ENCODE measurements around the gene NFXL1.

NFXL1 gene

DNA sequence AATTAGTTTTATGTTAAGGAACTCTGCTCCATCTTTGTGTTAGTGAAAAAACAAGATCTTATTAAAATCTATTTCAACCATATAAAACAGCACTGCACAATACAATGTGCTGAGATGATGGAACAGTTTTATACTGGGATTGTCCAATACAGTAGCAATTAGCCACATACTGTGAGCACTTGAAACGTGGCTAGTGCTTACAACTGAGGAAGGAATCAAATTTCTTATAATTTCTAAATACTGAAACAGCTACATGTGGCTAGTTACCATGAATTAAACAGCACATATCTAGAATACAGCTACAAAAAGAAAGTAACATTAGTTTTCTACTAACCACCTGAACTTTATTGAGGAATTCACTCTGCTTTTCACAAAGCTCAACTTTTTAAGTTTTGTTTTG is 14.7 kb downstream of the NFXL1 start:
- DNase-seq (ENCODE audit: low read depth in 2 of 2, low spot score in 1 of 2) = no peak

DNA sequence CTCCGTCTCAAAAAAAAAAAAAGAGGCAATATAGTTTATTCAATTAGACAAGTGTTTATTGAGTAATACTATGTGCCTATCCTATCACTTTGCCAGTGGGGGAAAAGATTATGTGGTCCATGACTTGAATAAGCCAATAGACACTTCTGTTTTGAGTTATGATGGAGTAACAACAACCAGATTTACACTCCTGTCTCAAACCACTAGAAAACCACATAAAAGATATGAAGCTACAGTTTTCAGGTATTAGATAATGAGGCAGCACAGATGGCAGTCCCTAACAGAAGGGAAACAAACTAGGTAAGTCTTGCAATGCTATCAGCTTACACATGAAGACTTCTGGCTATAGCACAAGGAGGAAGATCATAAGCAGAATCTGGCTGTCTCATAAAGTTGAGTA is 22.5 kb downstream of the NFXL1 start:
- DNase-seq (ENCODE audit: low read depth in 2 of 2, low spot score in 1 of 2) = no peak

DNA sequence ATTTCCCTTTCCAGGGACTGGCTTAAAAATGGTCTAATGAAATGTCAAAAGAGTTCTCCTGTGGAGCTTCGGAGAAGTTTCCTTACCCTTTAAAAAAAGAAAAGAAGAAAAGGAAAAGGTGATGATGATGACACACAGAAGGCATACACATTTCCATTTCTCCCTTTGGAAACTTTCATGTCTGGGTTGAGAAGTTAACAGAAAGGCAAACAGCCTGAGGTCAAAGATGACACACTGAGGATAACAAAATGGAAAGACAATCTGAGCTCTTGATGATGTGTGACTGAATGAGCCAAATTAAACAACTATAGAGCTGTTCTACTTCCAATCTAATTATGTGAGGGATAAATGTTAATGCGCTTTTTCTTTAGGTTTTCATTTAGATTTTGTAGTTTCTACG is 32.2 kb downstream of the NFXL1 start:
- no peak for DNase-seq (ENCODE audit: low read depth in 2 of 2, low spot score in 1 of 2)

DNA sequence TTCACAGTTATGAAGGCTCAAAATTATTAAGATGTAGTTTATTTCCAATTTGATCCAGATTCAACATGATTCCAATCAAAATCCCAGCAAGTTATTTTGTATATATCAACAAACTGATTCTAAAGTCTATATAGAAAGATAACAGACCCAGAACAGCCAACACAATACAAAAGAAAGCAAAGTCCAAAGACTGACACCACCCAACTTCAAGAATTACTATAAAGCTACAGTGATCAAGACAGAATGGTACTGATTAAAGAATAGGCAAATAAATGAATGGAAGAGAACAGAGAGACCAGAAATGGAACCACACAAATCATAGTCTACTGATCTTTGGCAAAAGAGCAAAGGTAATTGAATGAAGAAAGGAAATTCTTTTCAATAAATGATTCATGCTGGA is 34.9 kb downstream of the NFXL1 start:
- DNase-seq (ENCODE audit: low read depth in 2 of 2, low spot score in 1 of 2) = no peak

DNA sequence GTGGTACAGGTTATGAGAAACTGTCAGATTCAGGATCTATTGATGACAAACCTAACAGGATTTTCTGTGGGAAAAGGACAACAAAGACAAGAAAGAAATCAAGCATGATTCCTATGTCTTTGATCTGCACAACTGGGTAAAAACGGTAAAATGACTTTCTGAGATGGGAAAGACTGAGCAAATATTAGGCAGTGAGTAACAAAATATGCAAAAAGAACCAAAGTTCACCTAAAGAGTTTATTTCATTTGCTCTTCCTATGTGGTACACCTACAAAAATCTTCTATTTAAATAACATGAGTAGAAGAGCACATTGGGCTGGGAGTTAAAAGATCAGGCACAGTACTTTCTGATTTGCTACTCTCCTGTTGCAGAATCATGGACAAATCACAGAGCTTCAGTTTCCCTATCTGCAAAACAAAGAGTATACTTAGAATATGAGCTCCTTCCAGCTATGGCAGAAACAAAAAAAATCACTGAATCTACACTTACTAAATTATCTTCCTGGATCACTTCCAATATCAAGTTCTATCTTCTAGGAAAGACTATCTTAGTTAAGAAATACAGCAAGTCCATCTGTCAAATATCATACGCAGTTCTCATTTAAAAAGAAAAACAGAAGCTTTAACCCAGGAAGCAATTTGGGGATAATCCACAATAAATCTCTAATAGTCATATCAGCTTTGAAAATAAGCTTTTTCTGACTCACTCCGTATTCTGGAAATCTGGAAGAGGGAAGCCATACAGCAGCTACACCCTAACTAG is 37.4 kb downstream of the NFXL1 start:
- no peak for DNase-seq (ENCODE audit: low read depth in 2 of 2, low spot score in 1 of 2)

DNA sequence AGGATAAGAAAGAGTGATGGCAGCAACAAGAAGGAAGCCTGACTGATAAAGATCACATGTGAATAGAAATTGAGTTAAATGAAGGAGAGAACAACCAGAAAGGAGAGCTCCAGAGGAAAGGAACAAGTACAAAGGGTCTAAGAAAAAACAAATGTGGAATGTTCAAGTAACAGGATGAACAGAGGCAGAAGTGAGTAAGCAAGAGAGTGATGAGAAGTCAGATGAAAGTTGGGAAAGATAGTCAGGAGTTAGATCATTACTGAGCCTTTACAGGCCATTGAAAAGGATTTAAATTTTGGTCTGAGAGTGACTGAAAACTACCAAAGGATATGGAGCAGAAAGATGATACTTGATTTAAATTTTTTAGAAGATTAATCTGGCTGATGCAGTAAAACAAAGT is 38.1 kb downstream of the NFXL1 start:
- no peak for DNase-seq (ENCODE audit: low read depth in 2 of 2, low spot score in 1 of 2)

DNA sequence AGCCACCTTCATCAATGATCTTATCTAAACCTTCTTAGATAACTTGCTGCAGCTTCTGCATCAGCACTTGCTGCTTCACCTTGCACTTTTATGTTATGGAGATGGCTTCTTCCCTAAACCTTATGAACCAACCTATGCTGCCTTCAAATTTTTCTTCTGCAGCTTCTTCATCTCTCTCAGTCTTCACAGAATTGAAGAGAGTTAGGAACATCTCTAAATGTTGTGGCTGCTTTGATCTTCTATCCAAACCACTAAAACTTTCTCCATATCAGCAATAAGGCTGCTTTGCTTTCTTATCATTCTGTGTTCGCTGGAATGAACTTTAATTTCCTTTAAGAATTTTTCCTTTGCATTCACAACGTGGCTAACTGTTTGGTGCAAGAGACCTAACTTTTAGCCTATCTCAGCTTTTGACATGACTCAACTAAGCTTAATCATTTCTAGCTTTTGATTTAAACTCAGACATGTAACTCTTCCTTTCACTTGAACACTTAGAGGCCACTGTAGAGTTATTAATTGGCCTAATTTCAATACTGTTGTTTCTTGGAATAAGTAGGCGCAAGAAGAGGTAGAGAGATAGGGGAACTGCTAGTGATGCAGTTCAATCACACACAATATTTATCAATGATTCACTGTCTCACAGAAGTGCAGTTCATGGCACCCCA is 40.4 kb downstream of the NFXL1 start:
- no peak for DNase-seq (ENCODE audit: low read depth in 2 of 2, low spot score in 1 of 2)

DNA sequence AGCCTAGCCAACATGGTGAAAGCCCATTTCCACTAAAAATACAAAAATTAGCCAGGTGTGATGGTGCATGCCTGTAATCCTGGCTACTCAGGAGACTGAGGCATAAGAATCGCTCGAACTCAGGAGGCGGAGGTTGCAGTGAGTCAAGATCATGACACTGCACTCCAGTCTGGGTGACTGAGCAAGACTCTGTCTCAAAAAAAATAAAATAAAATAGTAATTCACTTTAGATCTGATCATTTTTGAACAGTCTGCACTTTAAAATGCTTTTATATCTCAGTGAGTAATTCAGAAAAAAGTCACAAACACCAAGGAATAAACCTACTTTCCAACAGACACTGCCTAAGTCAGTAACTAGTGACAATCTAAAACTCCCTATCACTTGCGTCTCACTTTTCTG is 50.9 kb downstream of the NFXL1 start:
- no peak for DNase-seq (ENCODE audit: low read depth in 2 of 2, low spot score in 1 of 2)

DNA sequence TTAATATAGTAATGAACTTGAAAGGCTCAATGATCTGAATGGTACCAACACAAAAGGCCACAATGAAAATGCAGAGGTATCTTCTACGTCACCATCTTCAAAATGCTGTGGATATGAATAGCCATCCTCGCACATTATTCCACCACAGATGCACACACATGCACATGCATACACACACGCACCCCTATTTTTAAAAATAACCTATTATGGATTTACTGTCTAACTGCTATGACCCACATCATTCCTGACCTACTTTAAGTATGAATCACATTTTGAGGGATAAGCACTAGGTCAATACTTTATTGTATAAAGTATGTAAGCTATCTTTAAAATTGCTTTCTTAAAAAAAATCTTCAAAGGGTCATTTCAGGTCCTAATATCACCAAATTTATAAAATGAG is 52.1 kb downstream of the NFXL1 start:
- DNase-seq (ENCODE audit: low read depth in 2 of 2, low spot score in 1 of 2) = no peak

DNA sequence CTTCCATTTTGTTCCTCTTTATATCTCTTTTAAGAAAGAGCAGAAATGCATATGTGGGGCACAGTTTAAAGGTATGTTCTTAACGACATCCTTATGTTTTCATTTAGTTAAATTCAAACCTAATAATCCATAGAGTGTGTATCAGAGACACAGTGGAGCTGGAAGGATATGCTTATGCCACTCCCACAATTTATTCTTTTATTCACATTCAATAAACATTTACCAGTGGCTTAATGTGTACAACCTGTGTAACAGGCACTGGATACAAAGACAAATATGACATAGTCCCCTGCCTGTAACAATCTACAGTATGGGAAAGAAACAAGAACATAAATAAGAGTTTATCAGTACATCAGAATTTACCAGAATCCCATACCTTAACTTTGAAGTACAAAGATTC is 54.1 kb downstream of the NFXL1 start:
- no peak for DNase-seq (ENCODE audit: low read depth in 2 of 2, low spot score in 1 of 2)

DNA sequence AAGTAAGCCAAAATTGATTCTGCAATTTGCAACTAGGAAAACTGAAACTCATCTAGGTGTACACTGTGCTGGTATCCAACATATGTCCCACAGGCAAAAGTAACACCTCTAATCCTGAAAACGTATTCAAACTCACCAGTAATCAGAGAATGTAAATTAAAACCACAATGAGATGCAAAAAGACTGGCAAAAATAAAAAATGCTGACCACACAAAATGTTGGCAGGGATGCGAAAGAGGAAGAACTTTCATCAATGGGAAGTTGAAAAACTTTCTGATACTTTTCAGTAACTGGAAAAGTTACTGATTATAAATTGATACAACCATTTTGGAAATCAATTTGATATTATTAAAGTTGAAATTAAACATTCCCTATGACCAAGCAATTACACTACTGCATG is 56.4 kb downstream of the NFXL1 start:
- DNase-seq (ENCODE audit: low read depth in 2 of 2, low spot score in 1 of 2) = no peak

DNA sequence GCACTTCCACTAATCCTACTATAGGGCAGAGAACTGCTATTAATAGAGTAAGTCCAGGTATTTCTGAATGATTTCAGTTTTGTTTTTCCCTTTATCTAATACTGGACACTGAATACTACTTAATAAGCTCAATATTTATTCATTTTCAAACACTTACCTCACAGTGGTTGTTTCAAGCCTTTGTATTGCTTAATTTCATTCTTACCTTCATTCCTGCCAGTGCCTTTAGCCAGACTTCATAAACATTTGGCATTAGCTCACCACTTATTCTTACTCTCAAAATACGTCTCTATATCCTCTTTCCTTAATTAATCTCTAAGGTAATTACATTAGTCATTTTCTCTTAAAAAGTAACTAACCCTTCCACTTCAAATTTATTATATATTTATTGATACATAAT is 57.7 kb downstream of the NFXL1 start:
- DNase-seq (ENCODE audit: low read depth in 2 of 2, low spot score in 1 of 2) = no peak

DNA sequence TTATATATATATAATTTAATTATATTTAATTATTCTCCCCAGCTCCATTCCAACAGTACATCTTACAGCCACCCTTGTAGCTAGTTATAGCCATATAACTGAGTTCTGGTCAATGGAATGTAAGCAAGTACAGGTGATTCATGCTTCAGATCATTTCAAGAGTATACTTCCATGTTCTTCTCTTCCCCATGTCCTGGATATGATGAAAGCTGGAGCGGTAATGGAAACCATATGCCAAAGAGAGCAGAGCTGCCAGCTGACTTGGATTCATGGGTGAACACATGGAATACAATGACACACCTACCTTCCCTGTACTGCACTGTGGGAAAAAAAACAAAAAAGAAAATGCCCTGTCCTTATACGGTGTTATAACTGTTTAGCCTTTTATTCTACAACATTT is 59.0 kb downstream of the NFXL1 start:
- no peak for DNase-seq (ENCODE audit: low read depth in 2 of 2, low spot score in 1 of 2)

DNA sequence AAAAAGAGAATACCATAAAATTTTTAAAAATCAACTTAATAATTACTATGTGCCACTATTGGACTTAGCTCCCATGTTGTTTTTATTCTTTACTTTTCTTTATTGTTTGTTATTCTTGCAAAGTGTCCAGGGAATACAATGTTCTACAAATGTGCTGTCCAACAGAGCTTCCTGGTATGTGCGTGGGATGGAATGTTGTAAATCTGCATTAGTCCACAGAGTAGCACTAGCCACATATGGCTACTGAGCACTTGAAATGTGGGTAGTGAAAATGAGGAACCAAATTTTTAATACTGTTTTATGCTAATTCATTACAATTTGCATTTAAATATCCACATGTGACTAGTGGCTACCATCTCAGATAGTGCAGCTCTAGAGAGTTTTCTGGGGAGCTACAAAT is 62.2 kb downstream of the NFXL1 start:
- no peak for DNase-seq (ENCODE audit: low read depth in 2 of 2, low spot score in 1 of 2)

DNA sequence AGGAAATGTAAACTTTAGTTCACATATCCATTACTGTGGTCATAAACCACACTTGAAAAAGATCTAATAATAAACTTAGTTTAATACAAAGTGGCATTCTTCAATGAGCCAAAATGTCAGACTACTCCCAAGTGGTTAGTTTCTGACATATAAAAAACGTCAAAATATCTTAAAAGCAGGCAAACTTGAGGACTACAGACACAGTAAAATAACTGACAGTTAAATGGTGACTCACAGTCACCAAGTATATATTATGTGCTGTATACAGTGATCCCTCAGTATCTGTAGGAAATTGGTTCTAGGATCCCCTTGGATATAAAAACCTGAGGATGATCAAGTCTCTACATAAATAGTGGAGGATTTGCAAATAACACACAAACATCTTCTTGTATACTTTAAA is 64.9 kb downstream of the NFXL1 start:
- no peak for DNase-seq (ENCODE audit: low read depth in 2 of 2, low spot score in 1 of 2)

DNA sequence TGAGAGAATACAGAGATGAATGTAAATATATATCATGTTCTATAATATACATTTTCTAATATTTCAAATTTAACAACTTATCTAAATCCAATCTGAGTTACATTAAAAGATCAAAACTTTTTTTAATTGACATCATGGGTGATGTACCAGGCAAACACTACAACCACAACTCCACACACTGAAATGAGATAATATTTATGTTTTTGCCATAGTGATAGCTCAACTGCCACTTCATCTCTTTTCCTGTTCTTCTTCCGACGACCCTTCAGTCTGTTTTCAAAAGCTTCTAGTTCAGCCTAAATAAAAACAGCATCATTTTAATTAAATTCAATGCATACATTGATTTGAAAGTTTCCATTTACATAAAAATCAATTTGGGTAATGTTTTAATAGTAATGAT is 66.3 kb downstream of the NFXL1 start:
- DNase-seq (ENCODE audit: low read depth in 2 of 2, low spot score in 1 of 2) = no peak

DNA sequence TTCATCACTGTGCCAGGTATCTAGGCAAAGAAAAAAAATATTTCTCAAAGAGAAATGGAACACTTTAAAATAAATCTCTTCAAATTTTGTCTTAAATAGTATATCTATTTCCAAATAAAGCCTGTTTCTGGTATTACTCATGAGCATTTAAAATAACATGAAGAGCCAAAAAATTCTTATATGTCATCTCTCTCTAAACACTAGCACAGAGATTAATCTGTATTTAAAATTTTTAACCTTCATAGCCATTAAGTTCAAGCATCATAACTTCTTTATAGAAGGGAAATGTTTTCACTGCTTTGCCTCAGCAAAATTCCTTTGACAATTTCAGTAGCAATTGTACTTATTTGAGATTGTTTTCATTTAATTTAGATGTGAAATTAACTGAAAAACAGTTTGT is 71.4 kb downstream of the NFXL1 start:
- DNase-seq (ENCODE audit: low read depth in 2 of 2, low spot score in 1 of 2) = no peak

DNA sequence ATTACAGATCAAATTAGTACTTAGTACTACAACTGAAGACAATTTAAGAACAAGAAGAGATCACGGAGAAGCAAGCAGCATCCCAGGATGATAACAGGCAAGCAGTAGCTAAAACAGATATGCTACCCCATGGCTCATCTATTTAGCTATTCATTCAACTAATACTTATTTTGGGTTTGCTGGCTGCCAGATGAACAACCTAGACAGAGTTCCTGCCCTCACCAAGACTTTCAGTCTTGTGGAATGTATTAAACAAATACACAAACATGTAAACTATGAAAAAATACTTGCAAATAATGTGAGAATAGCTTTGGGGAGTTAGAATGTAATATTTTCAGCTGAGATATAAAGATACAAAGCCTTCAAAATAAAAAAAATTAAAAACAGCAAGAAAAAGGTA is 74.1 kb downstream of the NFXL1 start:
- DNase-seq (ENCODE audit: low read depth in 2 of 2, low spot score in 1 of 2) = no peak

DNA sequence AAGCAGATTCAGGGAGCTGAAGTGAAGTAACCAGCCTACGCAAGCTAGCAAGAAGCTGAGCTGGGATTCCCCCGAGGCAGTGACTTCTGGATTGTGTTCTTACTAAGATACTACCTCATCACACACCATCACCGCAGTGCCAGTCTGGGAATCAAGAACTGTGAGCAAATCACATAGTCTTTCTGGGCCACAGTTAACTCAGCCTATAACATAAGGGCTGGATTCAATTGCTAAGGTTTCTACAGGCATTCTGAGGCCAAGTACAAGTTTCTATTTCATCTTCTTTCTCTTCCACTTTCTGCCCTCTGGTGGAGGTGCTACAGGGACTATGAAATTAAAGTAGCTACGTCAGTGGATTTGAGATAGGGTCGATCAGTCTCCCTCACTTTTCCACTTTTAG is 75.1 kb downstream of the NFXL1 start:
- no peak for DNase-seq (ENCODE audit: low read depth in 2 of 2, low spot score in 1 of 2)

DNA sequence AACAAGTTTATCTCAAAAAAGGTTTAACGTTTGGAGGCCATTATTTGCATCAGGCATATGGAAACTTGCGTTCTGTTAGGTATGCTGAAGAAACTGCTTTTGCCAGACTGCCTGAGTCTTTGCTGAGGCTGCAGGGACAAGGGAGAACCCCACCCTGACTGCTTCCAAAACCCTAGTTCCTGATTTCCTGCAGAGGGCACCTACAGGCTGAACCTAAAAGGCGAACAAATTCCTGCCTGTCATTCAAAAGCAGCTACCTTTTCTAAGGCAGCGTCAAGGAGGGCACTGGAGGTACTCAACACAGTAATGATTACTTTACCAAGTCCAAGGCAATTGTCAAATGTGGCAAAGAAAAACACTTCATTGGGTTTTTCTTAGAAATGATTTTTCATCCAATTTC is 75.9 kb downstream of the NFXL1 start:
- DNase-seq (ENCODE audit: low read depth in 2 of 2, low spot score in 1 of 2) = no peak

DNA sequence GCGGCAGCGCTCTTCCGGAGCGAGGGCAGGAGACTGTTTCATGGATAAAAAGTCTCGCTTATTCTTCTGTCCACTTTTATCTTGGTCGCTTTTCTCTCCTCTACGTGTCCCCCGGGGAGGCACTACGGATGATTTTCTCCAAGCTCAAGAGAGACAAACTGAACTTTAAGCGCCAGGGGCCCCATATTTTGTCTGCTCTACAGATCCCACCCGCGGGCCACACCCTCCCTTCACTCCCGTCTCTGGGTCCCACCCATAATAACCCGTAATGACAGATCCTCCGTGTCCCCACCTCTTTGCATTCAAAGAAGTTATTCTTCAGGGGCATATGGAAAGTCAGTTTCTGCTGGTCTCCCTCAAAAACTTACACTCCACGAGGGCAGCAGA is 76.5 kb downstream of the NFXL1 start, which contains the start of gene CORIN:
TSS of gene CORIN (minus strand) at position 160 of the 387 bp plus-strand sequence. CDS start at position 42, 118 bp downstream.
- DNase-seq (ENCODE audit: low read depth in 2 of 2, low spot score in 1 of 2) = no peak

DNA sequence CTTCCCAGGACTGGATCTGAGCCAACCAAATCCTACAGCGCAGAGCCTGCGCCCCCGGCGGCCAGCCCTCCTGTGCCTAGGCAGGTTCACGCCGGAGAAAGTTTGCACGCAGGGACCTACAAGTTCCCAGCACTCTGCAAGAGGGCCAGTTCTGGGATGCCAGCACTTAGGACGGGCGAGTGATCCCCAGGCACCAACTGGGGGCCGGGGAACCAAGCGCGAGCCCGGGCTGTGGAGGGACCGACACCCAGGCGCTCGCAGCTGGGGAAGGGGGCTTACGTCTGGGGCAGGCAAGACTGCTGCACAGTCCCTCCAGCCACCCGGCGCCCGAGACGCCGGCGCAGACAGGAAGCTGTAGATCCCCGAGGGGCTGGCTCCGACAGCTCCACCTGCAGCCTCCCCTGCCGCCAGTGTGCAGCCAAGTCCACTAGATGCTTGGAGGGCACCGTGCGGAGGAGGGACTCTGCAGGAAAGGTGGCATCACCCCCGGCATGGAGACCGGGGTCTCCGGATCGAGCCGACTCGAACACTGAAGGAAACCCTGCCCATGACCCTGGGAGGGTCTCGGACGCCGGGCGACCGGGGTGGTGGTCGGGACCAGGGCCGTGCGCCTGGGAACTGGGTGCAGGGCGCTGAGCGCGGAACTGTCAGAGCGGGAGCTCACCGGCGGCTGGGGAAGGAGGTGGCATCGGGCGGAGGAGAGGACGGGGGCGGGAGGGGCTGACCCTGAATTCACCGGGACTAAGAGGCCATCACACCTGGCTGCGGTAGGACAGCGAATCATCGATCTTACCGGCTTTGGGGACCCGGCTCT is 77.1 kb downstream of the NFXL1 start:
- no peak for DNase-seq (ENCODE audit: low read depth in 2 of 2, low spot score in 1 of 2)

Data from stimulated activated CD8-positive, alpha-beta memory T cell treated with anti-CD3 and anti-CD28 coated beads, Interleukin-4, amount 100 ng/mL, for 4 hours (primary cell).